GM21381 (cell line): ENCODE data around the gene ECT2.
"Not testable (repeated sequence)": the region's sequence is repeated elsewhere in the genome, so short reads cannot be mapped to it uniquely, and the experiment has no call there.

Experiments used
- ATAC-seq: cut with Tn5 transposase; IDR thresholded peaks from one replicate; pipeline ENCODE4 v1.9.1; 2021; ENCODE audit warnings: mild to moderate bottlenecking, moderate library complexity; ENCODE audit not compliant: unreplicated experiment

ECT2 gene

DNA sequence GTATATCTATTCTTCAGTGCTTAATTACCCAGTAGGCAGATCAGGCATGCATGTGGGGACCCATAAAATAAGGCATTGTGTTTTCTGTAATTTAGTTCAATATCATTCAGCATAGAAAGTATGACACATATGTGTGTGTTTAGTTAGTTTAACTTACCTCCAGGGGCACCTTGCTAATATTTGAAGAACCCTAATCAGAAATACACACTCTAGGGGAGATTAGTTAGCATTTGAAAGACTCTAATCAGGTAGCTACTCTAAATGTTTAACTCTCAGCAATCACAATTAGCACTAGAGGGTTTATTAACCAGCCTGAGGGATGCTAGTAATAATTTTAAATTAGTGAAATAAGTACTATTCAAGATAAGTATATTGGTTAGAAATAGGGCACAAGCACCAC, 104.5 kb downstream of the ECT2 start:
- no peak for ATAC-seq

DNA sequence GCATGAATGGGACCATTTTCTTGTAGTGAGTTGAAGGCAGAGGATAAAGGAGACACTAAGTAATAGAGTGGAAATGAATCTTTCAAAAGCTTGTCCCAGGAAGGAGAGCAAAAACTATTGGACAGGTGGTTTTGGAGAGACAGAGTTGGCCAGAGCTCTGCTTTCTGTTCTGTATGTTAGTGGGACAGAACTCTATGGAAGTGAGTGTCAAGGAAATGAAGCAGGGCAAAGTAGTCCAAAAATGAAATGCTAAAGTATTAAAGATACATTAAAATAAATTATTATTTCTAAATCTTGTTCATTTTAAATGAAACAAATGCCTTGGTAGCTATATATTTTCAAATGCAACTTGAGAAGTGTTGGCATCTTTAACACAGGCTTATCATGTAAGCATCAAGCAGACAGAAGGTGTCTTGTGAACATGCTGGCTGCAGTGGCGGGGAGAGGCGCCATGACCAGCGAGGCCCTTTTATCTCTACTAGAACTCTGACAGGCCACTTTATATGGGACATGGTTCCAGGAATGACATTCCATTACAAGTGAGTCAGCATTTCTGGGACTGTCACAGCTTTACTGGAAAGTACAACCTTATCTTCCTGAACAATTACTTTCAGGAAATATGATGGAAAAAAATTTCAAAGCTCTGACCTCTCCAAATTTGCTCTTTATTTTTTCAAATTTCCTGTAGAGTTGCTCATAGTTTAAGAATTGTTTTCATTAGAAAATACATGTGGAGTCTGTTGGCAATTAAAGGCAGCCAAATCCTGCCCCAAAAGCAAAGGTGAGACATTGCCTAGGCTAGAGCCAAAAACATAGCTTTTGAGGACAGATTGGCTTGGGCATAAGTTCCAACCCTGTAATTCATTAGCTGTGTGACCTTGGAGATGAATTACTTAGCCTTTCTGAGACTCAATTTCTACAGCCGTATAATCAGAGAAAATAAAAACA, 106.5 kb downstream of the ECT2 start:
- ATAC-seq: no peak

DNA sequence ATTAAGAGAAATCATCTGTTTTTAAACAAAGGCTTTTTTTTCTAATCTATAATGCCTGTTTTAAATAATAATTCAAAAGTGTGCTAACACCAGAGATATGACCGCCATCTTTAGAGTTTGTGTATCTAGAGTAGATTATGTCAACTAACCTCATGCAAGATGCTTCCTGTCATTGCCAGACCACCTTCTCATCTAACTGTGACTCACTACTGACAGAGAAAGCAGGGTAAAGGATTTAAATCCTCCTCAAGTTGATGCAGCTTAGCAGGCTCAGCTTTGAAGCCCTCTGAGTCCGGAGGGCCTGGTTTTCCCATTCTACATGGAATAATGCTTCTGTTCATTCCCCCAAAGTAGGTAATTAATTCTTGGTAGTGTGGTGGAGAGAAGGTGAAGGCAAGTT, 108.5 kb downstream of the ECT2 start:
- no peak for ATAC-seq

DNA sequence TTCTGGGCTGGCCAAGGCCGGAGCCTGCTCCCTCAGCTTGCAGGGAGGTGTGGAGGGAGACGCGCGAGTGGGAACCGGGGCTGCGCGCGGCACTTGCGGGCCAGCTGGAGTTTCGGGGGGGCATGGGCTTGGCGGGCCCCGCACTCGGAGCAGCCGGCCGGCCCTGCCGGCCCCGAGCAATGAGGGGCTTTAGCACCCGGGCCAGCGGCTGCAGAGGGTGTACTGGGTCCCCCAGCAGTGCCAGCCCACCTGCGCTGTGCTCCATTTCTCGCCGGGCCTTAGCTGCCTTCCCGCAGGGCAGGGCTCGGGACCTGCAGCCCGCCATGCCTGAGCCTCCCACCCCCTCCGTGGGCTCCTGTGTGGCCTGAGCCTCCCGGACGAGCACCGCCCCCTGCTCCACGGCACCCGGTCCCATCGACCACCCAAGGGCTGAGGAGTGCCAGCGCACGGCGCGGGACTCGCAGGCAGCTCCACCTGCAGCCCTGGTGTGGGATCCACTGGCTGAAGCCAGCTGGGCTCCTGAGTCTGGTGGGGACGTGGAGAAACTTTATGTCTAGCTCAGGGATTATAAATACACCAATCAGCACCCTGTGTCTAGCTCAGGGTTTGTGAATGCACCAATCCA, 116.3 kb downstream of the ECT2 start:
- ATAC-seq: not testable (repeated sequence)

DNA sequence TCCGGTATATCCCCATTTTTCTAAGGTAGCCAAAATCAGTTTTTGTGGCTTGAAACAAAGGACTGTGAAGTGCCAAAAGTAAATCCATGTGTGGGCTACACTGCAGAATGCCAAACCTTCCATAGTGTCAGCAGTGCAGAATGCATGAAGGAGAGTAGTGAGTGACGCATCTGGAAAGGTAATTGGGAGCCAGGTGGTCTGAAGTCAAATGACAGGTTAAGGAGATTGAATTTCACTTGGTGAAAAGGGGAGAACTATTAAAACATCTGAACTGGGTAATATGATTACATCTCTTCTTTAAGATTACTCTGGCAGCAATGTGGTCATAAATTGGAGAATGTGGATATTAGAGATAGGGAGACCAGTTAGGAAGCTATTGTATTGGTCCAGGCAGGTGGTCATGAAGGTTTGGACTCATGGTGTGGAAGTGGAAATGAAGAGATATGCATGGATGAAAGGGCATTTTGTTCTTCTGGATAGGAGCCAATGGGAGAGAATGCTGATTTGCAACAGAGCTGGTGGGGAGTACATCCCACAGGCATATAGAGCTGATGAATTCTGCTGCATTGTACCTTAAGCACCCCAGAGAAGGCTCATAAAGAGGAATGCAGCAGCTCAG, 118.2 kb downstream of the ECT2 start:
- no peak for ATAC-seq

DNA sequence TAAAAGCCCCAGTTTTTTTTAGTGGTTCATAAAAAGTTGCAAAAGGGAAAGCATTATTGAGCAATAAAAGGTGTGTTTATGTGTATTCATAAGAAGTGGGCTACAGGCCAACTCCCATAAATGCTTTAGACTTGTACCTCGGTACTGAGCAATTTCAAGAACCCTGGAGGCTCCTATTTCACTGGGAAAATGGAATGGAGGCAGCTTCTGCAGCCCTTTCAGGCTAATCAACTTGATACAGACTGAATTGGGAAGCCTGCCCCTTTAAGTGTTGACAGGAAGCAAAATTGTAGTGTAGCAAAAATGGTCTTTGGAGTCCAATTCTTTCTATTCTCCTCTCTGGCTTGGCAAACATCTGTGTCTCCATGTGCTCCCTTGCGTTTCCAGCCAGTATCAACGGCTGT, 118.8 kb downstream of the ECT2 start:
- ATAC-seq: no peak

DNA sequence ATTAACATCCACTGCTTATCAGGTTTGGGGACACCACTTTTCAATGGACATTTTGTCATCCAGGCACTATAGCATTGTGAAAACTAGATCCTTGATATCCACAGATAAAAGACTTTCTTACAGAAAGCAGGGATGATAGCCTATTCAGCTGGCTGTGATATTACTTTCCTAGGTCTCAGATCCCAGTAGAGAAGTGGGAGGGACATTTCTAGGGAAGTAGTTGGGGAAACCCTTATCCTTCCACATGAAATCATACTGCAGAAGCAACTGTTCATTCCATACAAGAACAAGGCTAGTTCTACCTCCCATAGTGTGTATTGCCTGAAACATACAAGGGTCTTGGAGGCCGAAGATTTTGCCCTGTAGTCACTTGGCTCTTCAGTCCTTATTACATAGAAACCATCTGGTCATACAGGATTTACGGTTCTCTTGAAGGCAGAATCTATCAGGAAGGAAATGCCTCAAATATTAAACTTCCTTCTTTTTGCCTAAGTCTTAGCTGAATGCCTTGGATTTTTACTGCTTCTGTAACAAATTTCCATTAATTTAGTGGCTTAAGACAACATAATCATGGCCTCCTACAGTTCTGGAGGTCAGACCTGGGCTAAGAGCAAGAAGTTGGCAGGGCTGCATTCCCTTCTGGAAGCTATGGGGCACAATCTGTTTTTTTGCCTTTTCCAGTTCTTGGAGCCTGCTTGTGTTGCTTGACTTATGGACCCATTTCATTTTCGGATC, 119.4 kb downstream of the ECT2 start:
- no peak for ATAC-seq
